ELR (cell line): ENCODE data around the gene PRR36.
"Not testable (repeated sequence)": the region's sequence is repeated elsewhere in the genome, so short reads cannot be mapped to it uniquely, and the experiment has no call there.

Experiments
- DNase-seq: peaks from one replicate; pipeline ENCODE4 v3.0.0-alpha.2; 2015; ENCODE audit warnings: low read depth

PRR36 gene

DNA sequence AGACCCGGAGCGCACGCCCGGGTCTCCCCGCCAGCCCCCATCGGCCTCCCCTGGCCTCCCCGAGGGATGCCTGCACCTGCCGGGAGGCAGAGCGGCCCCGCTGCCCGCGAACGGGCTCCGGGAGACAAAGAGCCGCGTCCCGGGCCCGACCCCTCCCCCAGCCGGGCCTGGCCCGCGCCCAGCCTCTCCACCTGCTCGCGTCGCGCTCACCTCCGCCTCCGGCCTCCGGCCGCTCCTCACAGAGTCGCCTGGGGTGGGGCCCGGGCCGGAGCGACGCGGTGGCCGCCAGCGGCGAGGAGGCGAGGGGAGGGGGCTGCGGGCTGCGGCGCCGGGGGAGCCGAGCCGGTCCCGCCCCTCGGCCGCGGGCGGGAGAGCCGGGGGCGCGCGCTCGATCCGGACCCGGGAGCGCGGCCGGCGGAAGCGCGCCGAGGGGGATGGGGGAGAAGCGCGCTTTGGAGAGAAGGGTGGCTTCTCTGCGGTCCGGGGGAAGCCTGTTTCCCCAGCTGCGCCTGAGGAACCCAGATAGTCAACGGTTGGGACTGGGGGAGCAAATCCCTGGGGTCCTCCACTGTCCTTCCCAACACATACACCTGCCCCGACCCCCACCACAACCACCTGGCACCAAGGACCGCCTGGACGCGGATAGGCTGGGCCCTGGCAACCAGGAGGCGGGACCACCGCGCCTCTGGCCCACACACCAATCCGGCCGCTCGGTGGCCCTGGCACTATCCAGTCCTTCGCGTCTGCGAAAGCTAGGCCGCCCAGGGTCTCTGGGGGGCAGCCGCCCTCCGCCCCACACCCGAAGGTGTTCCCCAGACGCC, at the start of gene PRR36:
TSS of gene PRR36 (minus strand) at position 315 of the 821 bp plus-strand sequence. CDS start 701 bp downstream, outside the sequence.
- DNase-seq: no peak

DNA sequence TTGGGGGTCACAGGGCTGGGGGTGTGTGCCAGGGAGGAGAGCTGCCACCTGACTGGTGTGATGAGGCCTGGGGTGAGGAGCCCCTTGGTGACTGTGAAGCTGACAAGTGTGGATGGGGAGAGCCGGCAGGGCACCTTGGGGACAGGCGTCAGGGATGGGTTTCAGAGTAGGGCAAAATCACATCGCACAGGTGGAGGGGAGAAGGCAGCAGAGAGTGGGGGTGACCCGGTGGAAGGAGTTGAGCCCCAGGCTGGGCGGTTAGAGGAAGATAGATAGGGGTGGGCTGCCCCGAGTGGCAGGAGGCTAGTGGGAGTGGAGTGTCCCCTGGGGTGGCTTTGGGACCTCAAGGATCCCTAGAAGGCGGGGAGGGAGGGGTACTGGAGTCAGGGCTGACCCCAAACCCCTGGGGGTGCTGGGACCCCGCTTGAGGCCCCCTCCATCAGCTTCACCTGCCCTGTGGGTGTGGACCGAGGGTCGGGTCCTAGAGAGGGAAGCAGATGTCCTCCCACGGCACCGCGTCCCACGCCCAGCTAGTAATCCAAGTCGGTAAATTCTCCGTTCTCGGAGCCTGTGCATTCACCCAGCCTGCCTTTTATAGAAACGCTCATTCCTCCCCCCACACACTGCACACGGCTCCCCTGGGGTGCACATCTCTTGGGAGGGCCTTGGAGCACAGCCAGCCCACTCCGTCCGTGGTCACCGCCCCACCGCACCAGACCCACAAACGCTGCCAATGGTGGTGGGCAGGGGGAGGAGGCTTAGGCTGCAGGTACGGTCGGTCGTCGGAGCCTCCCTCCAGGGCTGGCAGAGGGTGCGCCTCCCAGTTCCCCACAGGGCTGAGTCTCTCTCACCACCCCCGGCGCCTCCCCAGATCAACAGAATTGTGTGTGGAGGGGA, 49.4 kb upstream of the PRR36 start:
- no peak for DNase-seq

GRCh38 chr19:7922836-7923195, 48.6 kb upstream of the PRR36 start:
- DNase-seq: no peak

GRCh38 chr19:7921967-7922835, 48.0 kb upstream of the PRR36 start:
- no peak for DNase-seq

DNA sequence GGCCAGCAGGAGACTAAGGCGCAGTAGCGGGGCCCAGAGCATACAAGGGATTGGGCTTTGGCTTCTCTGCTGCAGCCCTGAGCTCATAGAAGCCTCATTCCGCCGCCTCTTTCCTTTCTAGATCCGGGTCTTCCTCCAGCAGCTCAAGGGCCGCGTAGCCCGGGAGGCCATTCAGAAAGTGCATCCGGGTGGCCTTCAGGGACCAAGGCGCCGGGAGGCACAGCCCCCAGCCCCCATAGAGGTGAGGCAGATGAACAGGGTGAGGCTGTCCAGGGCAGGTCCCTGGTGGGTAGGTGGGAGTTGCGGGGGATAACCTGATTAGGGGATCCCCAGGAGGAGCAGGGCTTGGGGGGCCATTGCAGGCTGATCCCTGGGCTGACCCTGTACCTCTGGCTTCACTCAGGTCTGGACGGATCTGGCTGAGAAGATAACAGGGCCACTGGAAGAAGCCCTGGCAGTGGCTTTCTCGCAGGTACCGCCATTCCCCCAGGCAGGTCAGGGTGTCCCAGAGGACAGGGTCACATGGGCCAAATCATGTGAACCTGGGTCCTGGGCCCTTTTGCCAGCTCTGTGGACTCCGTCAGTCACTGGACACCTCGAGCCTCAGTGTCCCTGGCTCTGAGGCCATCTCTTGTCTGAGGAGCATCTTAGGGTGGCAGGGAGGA, 47.2 kb upstream of the PRR36 start:
- DNase-seq: no peak

DNA sequence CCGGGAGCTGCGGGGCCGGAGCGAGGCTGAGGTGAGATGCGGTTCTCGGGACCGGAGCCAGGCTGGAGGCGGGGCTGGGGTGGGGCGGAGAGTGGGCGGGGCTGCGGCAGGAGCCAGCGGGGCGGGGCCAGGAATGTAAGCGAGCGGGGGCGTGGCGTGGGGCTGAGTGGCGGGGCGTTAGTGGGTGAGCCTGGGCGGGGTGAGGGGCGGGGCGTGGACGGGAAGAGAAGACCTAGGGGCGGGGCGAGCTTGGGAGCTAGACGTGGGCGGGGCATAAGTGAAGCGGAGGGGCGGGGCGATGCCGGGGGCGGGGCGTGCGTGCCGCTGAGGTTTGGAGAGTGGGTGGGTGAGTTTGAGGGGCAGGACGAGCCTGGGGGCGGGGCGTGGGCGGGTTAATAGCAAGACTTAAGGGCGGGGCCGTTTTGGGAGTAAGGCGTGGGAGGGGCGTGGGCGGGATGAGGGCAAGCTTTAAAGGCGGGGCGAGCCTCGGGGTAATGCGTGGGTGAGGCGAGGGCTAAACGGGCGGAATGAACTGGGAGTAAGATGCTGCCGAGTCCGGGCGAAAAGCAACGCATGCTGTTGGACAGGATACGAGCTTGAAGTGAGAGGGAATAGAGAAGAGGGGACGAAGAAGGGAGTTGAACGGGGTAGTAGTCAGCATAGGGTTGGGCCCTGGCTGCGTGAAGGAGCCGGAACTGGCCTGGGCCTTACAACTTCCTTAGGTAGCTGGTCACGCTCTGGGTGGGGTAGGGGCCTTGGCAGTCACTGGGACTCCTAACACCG, 46.5 kb upstream of the PRR36 start:
- peak; percentile 98 for DNase-seq

GRCh38 chr19:7919610-7920518, 45.7 kb upstream of the PRR36 start, which contains the start of gene SNAPC2:
Gene SNAPC2, plus strand, starts transcription at chr19:7920338. Its CDS starts 29 bp downstream, at chr19:7920367.
- peak; percentile 94 for DNase-seq

DNA sequence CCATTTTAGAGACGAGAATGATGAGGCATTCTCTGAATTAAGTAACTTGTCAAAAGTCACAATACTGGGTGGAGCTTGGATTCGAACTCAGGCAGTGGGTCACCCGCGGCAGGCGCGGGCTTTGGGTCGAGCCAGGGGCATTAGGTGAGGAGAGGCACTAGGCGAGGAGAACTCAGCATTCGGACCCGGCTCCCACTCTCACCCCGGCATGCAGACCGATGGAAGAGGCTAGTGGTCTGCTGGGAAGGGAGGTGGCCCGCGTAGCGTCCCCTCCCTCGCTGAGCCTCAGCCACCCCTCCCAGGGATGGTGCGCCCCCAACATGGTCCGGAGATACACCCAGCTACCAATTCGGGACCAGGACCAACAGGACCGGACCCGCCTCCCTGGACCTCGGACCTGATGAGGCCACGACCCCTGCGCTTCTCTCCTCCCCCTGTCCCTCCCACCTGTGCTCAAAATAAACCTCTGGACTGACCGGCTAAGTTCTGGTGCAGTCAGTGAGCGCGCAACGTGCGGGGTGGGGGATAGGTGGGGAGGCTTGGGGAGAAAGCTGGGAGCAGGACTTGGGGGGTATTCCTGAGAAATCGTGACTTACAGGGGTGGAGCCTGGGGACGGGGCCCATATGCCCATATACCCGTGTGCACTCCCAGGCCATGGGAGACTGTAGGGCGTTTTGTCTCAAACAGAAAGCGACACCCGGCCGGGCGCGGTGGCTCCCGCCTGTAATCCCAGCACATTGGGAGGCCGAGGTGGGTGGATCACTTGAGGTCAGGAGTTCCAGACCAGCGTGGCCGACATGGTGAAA, 44.6 kb upstream of the PRR36 start:
- no peak for DNase-seq

DNA sequence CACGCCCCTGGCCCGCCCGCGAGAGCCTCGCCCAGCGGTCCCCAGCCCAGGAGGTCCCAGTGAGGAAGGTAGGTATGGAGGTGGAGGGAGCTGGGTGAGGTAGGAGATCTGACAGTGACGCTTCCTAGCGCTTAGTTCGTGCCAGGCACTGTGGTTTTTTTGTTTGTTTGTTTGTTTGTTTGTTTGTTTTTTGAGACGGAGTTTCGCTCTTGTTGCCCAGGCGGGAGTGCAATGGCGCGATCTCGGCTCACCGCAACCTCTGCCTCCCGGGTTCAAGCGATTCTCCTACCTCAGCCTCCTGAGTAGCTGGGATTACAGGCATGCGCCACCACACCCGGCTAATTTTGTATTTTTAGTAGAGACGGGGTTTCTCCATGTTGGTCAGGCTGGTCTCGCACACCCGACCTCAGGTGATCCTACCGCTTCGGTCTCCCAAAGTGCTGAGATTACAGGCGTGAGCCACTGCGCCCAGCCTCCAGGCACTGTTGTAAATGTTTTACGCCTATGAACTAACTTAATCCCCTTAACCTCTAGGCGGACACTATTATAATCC, 43.9 kb upstream of the PRR36 start:
- not testable (repeated sequence) for DNase-seq

GRCh38 chr19:7917267-7918061, 43.3 kb upstream of the PRR36 start:
- peak; percentile 74 for DNase-seq

DNA sequence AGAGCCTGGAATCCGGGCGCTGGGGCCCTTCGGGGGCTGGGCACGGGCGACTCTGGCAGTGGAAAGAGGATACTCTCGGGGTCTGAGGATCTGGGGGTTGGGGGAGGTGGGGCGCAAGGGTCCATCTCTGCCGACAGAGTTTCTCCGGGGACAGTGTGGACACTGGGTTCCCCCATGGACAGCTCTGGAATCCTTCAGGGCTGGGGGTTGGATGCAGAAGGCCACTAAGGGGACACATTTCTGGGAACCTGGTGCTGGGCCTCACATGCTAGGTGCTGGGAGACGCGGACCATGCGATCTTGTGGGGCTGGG, 42.7 kb upstream of the PRR36 start:
- DNase-seq: peak; percentile 20

DNA sequence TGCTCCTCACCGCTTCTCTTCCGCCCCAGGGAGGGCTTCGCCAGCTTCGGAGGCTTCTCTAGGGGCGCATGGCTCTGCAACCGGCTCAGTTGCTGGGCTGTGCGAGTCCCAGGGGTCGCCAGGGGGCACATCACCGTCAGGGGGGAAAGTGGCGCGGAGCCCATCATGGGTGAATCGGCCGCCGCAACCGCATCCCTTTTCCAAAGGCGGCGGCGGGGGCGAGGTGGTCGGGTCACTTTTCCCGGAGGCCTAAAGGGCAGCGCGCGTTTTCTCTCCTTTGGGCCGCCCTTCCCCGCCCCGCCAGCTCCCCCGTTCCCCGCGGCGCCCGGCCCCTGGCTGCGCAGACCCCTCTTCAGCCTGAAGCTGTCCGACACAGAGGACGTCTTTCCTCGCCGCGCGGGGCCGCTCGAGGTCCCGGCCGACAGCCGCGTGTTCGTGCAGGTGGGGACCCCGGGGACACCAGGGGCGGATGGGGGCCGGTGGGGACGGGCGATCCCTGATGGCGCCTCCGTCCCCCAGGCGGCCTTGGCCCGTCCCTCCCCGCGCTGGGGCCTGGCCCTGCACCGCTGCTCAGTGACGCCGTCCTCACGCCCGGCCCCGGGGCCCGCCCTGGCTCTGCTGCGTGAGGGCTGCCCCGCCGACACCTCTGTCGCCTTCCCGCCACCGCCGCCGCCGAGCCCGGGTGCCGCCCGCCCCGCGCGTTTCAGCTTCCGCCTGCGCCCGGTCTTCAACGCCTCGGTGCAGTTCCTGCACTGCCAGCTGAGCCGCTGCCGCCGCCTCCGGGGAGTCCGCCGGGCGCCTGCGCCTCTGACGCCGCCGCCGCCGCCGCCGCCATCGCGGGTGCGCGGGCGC, 42.1 kb upstream of the PRR36 start:
- DNase-seq: peak; percentile 50

GRCh38 chr19:7915250-7916102, 41.3 kb upstream of the PRR36 start:
- DNase-seq: no peak

GRCh38 chr19:7914598-7915045, 40.4 kb upstream of the PRR36 start, which contains the start of gene TGFBR3L:
Gene TGFBR3L, plus strand, starts transcription at chr19:7914830.
- no peak for DNase-seq

GRCh38 chr19:7914099-7914498, 39.9 kb upstream of the PRR36 start:
- no peak for DNase-seq

DNA sequence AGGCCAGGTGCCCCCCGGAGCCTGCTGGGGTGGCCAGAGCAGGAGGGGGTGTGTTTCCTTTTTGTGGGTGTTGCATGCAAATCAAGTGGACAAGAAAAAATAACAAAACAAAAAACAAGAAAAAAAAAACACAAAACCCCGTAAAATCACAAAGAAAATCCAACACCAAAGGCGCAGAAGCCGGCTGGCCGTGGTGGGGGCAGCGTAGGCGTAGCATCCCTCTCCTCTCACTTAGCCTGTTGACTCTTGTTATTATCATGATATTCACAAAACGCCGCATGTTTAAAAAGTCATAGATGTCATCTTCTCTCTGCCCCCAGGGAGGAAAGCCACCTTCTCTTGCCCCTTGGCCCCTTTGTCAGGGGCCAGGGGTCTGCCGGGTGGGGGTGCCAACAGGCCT, 39.5 kb upstream of the PRR36 start:
- no peak for DNase-seq
